HG03575 (cell line): ENCODE results near the gene DLX4.

Experiments
- ATAC-seq: cut with Tn5 transposase; IDR thresholded peaks from one replicate; pipeline ENCODE4 v1.9.1; 2021; ENCODE audit not compliant: unreplicated experiment, insufficient number of reproducible peaks, low FRiP score; ENCODE audit errors: extremely low read depth

DLX4 gene

DNA sequence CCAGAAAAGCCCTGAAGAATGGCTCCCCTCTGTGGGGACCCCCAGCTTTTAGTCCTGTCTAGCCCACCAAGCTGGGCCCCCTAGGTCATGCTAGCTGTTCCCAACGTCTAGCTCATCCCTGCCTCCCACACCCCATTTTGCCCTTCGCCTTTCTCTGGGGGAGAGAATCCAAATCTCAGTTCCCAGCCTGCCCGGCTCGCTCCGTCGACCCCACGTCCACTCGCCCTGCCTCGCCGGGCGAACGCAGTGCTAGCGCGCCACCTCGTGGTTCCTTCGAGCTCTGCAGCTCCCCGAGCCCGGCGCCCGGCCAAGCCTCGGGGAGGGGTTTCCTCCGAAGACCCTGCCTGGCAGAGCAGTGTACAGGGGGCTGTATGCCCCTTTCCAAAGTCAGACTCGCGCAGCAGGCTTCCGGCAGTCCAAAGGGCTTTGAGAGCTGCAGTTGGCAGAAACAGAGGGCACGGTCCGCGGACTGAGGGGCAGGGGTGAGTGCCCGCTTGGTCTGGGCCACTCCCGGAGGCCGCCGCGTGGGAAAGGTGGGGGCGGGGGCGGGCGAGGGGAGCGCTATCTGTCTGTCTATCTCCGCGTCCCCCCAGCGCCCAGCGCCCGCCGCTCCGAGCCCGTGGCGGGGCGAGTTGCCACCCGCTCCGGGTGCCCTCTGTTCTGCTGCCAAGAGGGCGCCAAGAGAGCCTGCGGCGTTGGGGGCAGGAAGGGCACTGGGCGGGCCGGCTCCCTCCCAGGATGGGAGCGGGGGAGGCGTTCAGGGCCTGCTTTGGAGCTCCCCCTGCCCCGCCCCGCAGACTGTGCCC lies 27.7 kb downstream of the DLX4 start:
- ATAC-seq, result no peak

GRCh38 chr17:49997301-49997650 lies 28.3 kb downstream of the DLX4 start:
- no peak for ATAC-seq

DNA sequence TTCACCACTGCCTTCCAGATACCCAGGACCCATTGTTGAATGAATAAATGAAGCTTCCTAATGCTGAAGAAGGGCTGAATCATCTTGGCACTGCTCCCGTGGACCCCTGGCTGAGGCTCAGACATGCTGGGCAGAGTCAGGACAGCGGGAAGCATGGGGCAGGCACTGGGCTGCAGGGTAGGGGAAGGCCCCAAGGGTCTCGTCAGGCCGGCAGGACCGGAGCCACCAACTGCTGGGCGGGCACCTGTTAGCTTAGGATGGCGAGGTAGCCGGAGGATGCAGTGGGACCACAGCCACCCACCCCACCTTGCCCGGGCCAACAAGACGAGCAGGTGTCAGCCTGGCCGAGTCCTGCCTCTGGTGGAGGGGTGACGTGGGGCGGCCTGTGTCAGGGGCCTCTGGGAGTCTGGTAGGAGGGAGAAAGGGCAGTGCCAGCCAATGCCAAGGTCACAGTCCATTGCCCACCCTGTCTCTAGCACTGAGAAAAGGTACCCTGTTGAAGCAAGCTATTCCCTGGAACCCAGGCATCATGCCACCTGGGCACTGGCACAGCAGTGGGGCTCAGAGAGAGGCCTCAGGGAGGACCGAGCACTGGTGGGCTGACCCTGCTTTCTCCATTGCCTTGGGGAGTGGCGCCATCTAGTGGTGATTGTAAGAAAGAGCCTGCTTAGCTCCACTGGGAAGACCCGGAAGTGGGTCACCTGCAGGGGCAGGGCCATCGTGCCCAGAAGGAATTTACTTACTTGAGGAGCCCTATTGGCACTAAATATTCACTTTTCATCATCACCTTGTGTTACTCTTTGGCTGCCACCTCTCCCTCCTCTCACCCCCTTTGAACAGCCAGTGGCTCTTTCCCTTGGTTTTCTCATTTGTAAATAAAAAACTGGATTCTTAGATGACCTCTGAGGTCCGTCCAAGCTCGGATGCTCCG lies 29.0 kb downstream of the DLX4 start:
- no peak for ATAC-seq

DNA sequence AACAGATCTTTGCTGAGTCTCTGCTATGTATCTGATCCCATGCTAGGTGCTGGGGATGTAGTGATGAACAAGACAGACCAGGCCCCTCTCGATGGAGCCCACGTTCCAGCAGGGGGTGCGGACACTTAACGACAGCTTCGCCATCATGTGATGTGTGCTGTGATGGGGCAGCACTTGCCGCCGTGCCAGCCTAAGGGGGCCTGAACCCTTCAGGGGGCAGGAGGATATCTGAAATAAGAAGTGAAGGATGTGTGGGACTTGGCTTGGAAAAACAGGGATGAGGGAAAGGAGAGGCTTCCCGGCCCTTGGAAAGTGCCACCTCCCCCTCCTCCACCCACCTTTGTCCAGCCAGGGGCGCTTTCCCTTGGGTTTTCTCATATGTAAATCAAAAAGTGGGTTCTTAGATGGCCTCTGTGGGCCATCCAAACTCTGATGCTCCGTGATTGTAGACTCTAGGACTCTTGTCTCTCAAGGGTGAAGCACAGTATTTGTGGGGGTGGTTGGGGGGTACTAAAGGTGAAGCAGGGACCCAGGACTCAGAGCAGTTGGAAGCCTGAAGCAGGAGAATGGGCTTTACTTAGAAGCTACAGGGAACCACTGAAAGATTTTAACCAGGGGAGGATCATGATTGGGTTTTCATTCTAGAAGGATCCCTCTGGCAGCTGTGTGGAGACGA lies 30.0 kb downstream of the DLX4 start:
- ATAC-seq, result no peak

- no peak for ATAC-seq
These were observed 34.9 kb downstream of the DLX4 start for GRCh38 chr17:50003911-50004310.

DNA sequence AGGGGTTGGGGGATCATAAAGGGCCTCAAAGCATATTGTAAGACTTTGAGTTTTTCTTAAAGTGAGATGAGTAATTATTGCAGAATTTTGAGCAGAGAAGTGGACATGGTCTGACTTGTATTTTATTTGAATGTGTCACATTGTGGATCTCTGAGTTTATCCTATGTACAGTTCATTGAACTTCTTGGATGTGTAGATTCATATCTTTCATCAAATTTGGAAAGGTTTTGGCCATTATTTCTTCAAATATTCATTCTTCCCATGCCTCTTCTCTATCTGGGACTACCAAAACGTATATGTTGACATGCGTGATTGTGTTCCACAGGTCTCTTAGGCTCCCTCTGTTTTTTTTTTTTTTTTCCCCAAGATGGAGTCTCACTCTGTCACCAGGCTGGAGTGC lies 40.3 kb downstream of the DLX4 start:
- ATAC-seq, result no peak

DNA sequence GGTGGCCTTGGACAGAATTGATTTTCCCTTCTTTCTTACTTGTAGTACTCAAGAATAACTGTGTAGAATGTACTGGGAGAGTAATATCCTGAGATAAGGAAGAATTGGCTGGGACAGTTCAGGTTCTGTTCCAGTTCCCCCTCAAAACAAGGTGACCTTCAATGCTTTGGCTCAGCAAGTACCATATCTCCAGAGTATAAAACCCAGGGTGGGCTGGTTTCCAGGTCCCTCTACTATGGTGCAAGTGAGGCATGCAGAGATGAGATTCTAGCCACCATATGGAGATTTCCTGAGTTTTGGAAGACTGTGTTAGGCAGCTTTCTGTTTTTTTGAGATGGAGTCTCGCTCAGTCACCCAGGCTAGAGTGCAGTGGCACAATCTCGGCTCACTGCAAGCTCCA lies 44.1 kb downstream of the DLX4 start:
- ATAC-seq, result no peak

- ATAC-seq, result no peak
These were observed 45.6 kb downstream of the DLX4 start for GRCh38 chr17:50014471-50015088.

DNA sequence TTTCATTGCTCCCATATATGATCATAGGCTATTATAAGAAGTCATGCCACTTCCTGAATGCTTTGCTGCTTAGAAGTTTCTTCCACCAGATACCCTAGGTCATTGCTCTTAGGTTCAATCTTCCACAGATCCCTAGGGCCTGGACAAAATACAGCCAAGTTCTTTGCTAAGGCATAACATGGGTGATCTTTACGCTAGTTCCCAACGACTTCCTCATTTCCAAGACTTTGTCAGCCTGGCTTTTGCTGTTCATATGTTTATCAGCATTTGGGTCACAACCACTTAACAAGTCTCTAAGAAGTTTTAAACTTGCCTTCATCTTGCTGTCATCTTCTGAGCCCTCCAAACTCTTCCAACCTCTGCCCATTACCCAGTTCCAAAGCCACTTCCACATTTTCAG lies 46.2 kb downstream of the DLX4 start:
- no peak for ATAC-seq

- ATAC-seq, result no peak
These were observed 49.9 kb downstream of the DLX4 start for GRCh38 chr17:50018909-50019308.

DNA sequence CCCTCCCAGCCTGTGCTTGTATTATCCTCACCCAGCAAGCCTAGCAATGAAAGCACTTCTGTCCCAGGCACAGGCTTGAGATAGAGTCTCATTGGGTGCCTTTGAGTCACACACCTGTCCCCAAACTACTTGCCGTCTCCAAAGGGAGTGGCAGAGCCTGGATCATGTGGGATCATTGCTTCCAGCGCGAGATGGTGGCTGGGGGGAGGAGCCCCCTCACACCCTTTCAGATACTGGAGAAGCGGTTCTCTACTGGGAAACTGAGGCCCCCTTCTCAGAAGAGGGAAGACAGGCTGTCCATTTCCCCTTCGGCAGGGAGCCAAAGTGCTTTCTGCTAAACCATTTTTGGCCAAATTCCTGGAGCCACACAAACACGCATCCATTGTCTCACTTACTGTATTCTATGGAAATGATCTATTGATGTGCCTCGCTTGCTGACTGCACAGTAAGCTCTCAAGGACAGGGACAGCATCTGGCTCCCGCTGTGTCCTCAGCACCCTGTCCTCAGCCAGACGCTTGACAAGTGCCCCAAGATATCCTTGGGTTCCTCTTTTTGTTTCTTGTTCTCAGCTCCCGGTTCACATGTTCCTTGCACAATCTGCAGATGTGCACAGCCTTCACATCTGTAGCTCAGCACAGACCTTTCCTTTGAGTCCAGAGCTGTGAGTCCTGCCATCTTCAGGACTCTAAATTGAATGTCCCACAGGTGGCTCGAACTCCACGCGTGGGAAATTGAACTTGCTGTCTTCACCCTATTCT lies 52.0 kb downstream of the DLX4 start:
- ATAC-seq, result no peak

DNA sequence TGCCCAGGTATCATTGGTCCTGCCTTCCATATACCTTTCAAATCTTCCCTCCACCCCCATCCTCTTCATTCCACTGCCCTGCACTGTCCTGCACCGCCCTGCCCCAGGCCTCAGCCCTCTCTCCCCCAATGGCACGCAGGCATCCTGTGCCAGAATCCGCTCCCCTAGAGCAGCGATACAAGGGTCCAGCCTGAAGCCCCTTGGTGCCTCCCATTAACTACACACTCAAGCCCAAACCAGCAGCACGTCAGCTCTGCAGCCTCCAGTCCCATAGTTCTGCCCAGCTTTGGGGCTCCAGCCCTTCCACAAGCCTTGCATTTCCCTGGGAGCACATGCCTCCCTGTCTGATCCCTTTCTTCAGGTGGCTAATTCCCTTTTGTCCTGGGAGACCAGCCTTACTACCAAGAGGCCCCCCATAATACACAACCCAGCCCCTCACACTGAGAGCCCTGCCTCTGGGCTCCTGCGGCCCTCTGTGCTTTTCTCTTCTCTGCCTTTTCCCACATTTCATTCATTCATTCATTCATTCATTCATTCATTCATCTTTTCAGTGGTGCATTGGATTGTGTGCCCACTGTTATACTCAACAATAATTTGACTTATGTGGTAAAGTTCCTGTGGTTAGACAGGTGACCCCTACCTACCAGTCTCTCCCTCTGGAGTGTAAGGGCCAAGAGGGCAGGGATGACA lies 52.8 kb downstream of the DLX4 start:
- ATAC-seq, result no peak

DNA sequence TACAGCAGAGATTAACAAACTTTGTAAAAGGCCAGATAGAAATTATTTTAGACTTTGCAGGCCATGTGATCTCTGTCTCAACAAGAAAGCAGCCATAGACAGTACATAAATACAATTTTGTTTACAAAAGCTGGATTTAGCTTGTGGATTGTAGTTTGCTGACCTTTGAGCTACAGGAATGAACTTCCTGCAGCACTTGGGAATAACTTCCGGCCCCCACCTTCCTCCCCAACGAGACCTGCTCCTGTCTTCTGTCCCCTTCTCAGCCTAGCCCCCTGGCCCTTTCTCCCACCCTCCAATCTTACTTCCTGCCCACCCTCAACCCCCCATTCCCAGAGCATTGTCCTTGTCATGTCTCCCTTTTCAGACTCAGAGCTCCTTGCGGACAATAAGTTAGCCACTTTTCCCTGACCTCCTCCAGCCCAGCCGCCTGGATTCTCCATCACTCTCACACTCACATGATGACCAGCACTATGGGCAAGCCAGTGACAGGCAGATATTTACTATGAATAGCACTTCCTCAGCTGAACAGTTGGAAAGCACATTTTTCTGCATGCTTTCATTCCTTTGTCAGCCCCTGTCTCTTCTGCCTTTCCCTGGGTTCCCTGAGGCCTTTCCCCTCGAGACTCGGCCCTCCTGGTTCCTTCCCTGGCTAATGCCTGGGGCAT lies 53.6 kb downstream of the DLX4 start:
- ATAC-seq, result no peak

DNA sequence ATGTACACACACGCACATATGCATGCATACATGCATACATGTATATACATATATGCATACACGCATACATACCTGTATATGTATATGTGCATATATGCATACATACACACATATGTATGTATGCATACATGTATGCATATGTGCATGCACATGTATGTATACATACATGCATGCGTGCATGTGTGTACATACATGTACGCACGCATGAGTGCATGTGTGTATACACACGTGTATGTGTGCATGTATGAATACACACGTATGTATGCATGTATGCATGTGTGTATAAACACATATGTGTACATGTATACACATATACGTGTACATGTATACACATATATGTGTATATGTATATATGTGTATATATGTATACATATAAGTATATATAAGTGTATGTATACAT lies 54.5 kb downstream of the DLX4 start:
- no peak for ATAC-seq
